Measurements from ENCODE around the gene CDH13. TPM values are rescaled to one million over a fixed set of nuclear protein-coding genes. Genes with fewer than 3 reads are reported as not detected.

Gene CDH13
- total and polyA plus RNA-seq, 2 of the 8 experiments (the other 6 are each of a cell fraction or from before 2014, with no cell fraction given): 2.3 to 2.4 TPM

- TF ChIP-seq CREB1 (IDR thresholded peaks at IDR 0.05): no peak
Observed at GRCh38 chr16:82713778-82714177, 87.0 kb downstream of the CDH13 start (continued).
